GM12891 (cell line): Measurements from ENCODE around the gene PAFAH2.

ENCODE experiments used
- DNase-seq: peaks from one replicate; pipeline ENCODE4 v3.0.0; 2011; ENCODE audit warnings: low spot score; ENCODE audit not compliant: insufficient read length
- FAIRE-seq: peaks from 2 replicates; lab custom pipeline; 2011; peaks lifted over from hg19 to GRCh38; lab: Jason Lieb, UNC
- PAX5 ChIP-seq: IDR thresholded peaks from 2 replicates; pipeline ENCODE4 v1.6.1; 2011; ENCODE audit warnings: low read length, moderate library complexity, mild to moderate bottlenecking; ENCODE audit not compliant: insufficient read depth, severe bottlenecking
- POLR2A ChIP-seq: IDR thresholded peaks from 2 replicates; pipeline ENCODE4 v1.6.1; 2011; ENCODE audit warnings: low read depth, low read length, control low read depth
- POLR2AphosphoS5 ChIP-seq: IDR thresholded peaks from 2 replicates; pipeline ENCODE4 v1.6.1; 2011; ENCODE audit warnings: low read depth, low read length, control low read depth
- POU2F2 ChIP-seq: IDR thresholded peaks from 2 replicates; pipeline ENCODE4 v1.6.1; 2011; ENCODE audit warnings: low read depth, mild to moderate bottlenecking, control low read depth, low read length, moderate library complexity
- SPI1 ChIP-seq: IDR thresholded peaks from 2 replicates; pipeline ENCODE4 v1.6.1; 2011; ENCODE audit warnings: low read depth, low read length, control low read depth
- TAF1 ChIP-seq: IDR thresholded peaks from 2 replicates; pipeline ENCODE4 v1.6.1; 2011; ENCODE audit warnings: low read depth, low read length, control low read depth

Gene PAFAH2

GRCh38 chr1:25914074-25914995 is 83.5 kb downstream of the PAFAH2 start:
- peak; percentile 9 for FAIRE-seq
- no peak for DNase-seq
- TF ChIP-seq SPI1 (peak; percentile 40; the same call in 1 of the 2 replicates), POLR2AphosphoS5 (no peak)

GRCh38 chr1:25913206-25913605 is 84.7 kb downstream of the PAFAH2 start:
- FAIRE-seq (no peak), DNase-seq (no peak)
- TF ChIP-seq POU2F2 (no peak), PAX5 (no peak), POLR2AphosphoS5 (no peak), SPI1 (no peak), TAF1 (no peak), POLR2A (no peak)

GRCh38 chr1:25912076-25912831 is 85.6 kb downstream of the PAFAH2 start:
- DNase-seq, result no peak
- FAIRE-seq, result no peak
- TF ChIP-seq TAF1 (no peak), POLR2A (no peak)

- TF ChIP-seq POLR2AphosphoS5 (no peak), POU2F2 (no peak), POLR2A (no peak), TAF1 (no peak), PAX5 (no peak), SPI1 (no peak)
- DNase-seq (no peak), FAIRE-seq (no peak)
Measured at GRCh38 chr1:25911162-25911561, 86.7 kb downstream of the PAFAH2 start.
